OCI-LY1 (cell line): ENCODE measurements around the gene CD109.

Experiments used
- H2AFZ ChIP-seq: fragments of 200-600 bp; sonication (generic), shearing (Covaris generic); 2 replicates; pipeline ENCODE4 v1.6.0; 2014; ENCODE audit warnings: antibody characterized with exemption, mild to moderate bottlenecking, low read length
- H3F3A ChIP-seq: fragments of 200-600 bp; sonication (generic), shearing (Covaris generic); 2 replicates; pipeline ENCODE4 v1.6.0; 2014; ENCODE audit warnings: mild to moderate bottlenecking, antibody characterized with exemption, low read length, moderate library complexity; ENCODE audit not compliant: insufficient read depth
- H3K27ac ChIP-seq: fragments of 200-600 bp; sonication (generic); 2 replicates; pipeline ENCODE4 v1.5.1; 2014; ENCODE audit warnings: low read length, mixed run types, mild to moderate bottlenecking, low read depth; ENCODE audit not compliant: poor library complexity, severe bottlenecking
- H3K27me3 ChIP-seq: fragments of 200-600 bp; sonication (generic); 2 replicates; pipeline ENCODE4 v1.6.0; 2014; ENCODE audit warnings: antibody characterized with exemption, mild to moderate bottlenecking, low read length, moderate library complexity; ENCODE audit not compliant: insufficient read depth
- H3K36me3 ChIP-seq: fragments of 200-600 bp; sonication (generic); 2 replicates; pipeline ENCODE4 v1.6.1; 2014; ENCODE audit warnings: mild to moderate bottlenecking, antibody characterized with exemption, low read length, moderate library complexity, mixed read lengths; ENCODE audit not compliant: insufficient read depth
- H3K4me1 ChIP-seq: fragments of 200-600 bp; sonication (generic); 2 replicates; pipeline ENCODE4 v1.5.1; 2014; ENCODE audit warnings: mild to moderate bottlenecking, low read length, moderate library complexity; ENCODE audit not compliant: insufficient read depth, severe bottlenecking
- H3K4me2 ChIP-seq: fragments of 200-600 bp; sonication (generic), shearing (Covaris generic); 2 replicates; pipeline ENCODE4 v1.6.1; 2014; ENCODE audit warnings: low read length
- H3K4me3 ChIP-seq: fragments of 200-600 bp; sonication (generic); 2 replicates; pipeline ENCODE4 v1.5.1; 2014; ENCODE audit warnings: low read length, low read depth, mild to moderate bottlenecking, mixed read lengths; ENCODE audit not compliant: poor library complexity, severe bottlenecking
- H3K79me2 ChIP-seq: fragments of 200-600 bp; shearing (Covaris generic); 2 replicates; pipeline ENCODE4 v1.6.1; 2016; ENCODE audit warnings: mixed run types, low read length, mixed read lengths; ENCODE audit not compliant: insufficient read depth
- H3K9ac ChIP-seq: fragments of 200-600 bp; sonication (generic), shearing (Covaris generic); 2 replicates; pipeline ENCODE4 v1.6.1; 2014; ENCODE audit warnings: mild to moderate bottlenecking, low read length, mixed read lengths
- H3K9me2 ChIP-seq: fragments of 200-600 bp; sonication (generic), shearing (Covaris generic); 2 replicates; pipeline ENCODE4 v1.6.1; 2014; ENCODE audit warnings: low read depth, mild to moderate bottlenecking, low read length, mixed read lengths
- H3K9me3 ChIP-seq: fragments of 200-600 bp; shearing (Covaris generic); 2 replicates; pipeline ENCODE4 v1.6.1; 2014; ENCODE audit warnings: low read length, mixed read lengths
- H4K20me1 ChIP-seq: fragments of 200-600 bp; sonication (generic), shearing (Covaris generic); 2 replicates; pipeline ENCODE4 v1.6.0; 2016; ENCODE audit warnings: mild to moderate bottlenecking, low read length; ENCODE audit not compliant: insufficient read depth
- EZH2 ChIP-seq: fragments of 200-600 bp; sonication (generic), shearing (Covaris generic); IDR thresholded peaks from 2 replicates; pipeline ENCODE4 v1.8.0; 2017; ENCODE audit warnings: borderline replicate concordance, mixed run types, mild to moderate bottlenecking, antibody characterized with exemption, low read length, moderate library complexity, mixed read lengths
- TF ChIP-seq, protein P1 (sequence below): fragments of 200-600 bp; sonication (generic), shearing (Covaris generic); IDR thresholded peaks from 2 replicates; pipeline ENCODE4 v1.5.1; 2017; ENCODE audit warnings: mild to moderate bottlenecking, antibody characterized with exemption, low read length, moderate library complexity, mixed read lengths

CD109 gene

DNA sequence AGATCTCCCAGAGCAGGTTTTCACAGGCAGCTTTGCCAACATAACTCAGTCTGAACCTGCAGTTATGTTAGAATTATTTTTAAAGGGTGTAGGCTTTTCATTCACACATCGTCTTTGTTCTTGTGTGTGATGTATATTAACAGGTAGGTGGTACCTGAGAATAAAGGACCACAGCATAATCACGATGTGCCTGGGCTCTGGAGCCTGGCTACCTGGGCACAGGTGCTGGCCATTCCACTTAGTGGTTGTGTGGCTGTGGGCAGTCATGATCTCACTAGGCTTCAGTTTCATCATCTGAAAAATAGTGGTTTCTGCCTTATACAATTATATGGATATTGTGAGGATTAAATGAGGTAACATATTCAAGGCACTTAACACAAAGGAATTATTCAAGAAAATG lies 6.4 kb downstream of the CD109 start:
- no peaks in the 10 kb centered on the region for H3K4me1 ChIP-seq
- H3K4me2 ChIP-seq: no peak overlapping the region
- no peaks in the 10 kb centered on the region for H3K9me2 ChIP-seq
- no peak overlapping the region for H3K9ac ChIP-seq
- TF ChIP-seq, protein P1, sequence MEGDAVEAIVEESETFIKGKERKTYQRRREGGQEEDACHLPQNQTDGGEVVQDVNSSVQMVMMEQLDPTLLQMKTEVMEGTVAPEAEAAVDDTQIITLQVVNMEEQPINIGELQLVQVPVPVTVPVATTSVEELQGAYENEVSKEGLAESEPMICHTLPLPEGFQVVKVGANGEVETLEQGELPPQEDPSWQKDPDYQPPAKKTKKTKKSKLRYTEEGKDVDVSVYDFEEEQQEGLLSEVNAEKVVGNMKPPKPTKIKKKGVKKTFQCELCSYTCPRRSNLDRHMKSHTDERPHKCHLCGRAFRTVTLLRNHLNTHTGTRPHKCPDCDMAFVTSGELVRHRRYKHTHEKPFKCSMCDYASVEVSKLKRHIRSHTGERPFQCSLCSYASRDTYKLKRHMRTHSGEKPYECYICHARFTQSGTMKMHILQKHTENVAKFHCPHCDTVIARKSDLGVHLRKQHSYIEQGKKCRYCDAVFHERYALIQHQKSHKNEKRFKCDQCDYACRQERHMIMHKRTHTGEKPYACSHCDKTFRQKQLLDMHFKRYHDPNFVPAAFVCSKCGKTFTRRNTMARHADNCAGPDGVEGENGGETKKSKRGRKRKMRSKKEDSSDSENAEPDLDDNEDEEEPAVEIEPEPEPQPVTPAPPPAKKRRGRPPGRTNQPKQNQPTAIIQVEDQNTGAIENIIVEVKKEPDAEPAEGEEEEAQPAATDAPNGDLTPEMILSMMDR: no peak
- no peak for TF ChIP-seq EZH2
- no peaks in the 10 kb centered on the region for H3K9me3 ChIP-seq
- no peak overlapping the region for H3K4me3 ChIP-seq
- no peaks in the 10 kb centered on the region for H4K20me1 ChIP-seq
- H3K36me3 ChIP-seq: no peaks in the 10 kb centered on the region
- H3K27ac ChIP-seq: no peak overlapping the region
- 0 out of 2 replicates have a peak, but pooled peaks cover 3% of the 10 kb centered on the region for H3K27me3 ChIP-seq
- no peaks in the 10 kb centered on the region for H3F3A ChIP-seq
- no peak overlapping the region for H2AFZ ChIP-seq
- no peaks in the 10 kb centered on the region for H3K79me2 ChIP-seq

DNA sequence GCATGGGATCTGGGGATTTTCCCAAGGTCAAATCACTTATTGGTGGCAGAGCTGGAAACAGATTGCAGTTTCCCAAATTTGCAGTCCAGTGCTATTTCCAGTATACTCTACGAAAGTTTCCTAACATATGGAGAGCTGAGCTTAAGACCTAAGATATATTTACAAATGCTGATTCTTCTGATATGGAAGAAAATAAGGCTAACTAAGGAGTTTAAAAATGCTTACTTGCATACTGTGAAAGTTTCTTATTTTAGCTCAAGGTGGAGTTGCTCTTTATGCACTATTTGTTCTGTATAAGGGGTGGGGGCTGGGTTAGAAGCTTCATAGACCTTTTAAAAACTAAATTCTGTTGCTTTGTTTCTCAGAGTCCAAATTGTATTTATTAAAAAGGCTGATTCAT lies 7.5 kb downstream of the CD109 start:
- Histone ChIP-seq H4K20me1 (no peaks in the 10 kb centered on the region), H3K36me3 (no peaks in the 10 kb centered on the region), H3K27ac (no peak overlapping the region), H3K27me3 (no peaks in the 10 kb centered on the region), H3K79me2 (no peaks in the 10 kb centered on the region), H3K4me1 (no peaks in the 10 kb centered on the region), H3K4me2 (no peak overlapping the region), H3K4me3 (no peak overlapping the region), H2AFZ (no peak overlapping the region), H3K9ac (no peak overlapping the region), H3K9me2 (no peaks in the 10 kb centered on the region), H3K9me3 (no peaks in the 10 kb centered on the region), H3F3A (no peaks in the 10 kb centered on the region)
- TF ChIP-seq, protein P1: no peak
- no peak for TF ChIP-seq EZH2

DNA sequence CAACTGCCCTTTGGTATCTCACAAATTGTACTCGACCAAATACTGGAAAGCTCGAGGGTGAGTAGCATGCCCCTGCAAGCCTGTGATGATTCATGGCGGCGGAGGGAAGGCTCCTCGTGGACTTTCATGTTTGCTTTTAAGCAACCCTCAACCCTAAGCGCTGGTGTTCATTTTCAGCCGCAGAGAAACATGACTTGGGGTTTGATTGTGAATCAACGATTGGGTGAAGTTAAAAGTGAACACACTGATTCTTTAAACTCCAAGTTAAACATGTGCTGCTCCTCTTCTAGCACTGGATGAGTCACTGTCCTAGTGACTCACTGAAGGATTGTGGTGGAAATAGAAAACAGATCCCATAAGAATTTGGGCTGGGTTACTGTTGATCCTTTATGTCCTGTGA lies 8.3 kb downstream of the CD109 start:
- Histone ChIP-seq H3K4me2 (no peak overlapping the region), H2AFZ (no peak overlapping the region), H3K79me2 (no peaks in the 10 kb centered on the region), H3K9ac (no peak overlapping the region), H3F3A (no peaks in the 10 kb centered on the region), H3K4me3 (no peak overlapping the region), H4K20me1 (no peaks in the 10 kb centered on the region), H3K27ac (no peak overlapping the region), H3K4me1 (no peaks in the 10 kb centered on the region), H3K36me3 (no peaks in the 10 kb centered on the region), H3K27me3 (no peaks in the 10 kb centered on the region), H3K9me3 (no peaks in the 10 kb centered on the region), H3K9me2 (no peaks in the 10 kb centered on the region)
- TF ChIP-seq EZH2: no peak
- TF ChIP-seq, protein P1: no peak
